Measurements from ENCODE around the gene ABRAXAS1.

DNA sequence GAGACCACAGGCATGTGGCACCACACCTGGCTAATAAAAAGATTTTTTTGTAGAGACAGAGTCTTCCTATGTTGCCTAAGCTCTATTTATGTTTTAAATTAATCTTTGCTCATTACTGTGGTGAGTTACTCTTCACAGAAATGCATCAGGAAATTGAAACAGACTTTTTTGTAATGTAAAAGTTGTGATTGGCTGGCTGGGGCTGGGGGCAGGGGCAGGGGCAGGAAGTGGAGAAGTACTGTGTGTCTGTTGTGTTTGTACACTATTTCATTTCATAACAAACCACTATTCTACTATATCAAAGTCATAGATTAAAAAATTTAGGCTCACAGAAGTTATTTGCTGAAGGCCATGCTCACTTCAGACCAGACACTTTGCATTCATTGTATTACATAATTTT, 19.1 kb upstream of the ABRAXAS1 start:
- TF ChIP-seq EZH2 (IDR thresholded peaks at IDR 0.05; ENCODE audit: borderline replicate concordance, insufficient read depth, low read depth, low read length, poor library complexity, severe bottlenecking), result no peak
- TF ChIP-seq, protein P1, sequence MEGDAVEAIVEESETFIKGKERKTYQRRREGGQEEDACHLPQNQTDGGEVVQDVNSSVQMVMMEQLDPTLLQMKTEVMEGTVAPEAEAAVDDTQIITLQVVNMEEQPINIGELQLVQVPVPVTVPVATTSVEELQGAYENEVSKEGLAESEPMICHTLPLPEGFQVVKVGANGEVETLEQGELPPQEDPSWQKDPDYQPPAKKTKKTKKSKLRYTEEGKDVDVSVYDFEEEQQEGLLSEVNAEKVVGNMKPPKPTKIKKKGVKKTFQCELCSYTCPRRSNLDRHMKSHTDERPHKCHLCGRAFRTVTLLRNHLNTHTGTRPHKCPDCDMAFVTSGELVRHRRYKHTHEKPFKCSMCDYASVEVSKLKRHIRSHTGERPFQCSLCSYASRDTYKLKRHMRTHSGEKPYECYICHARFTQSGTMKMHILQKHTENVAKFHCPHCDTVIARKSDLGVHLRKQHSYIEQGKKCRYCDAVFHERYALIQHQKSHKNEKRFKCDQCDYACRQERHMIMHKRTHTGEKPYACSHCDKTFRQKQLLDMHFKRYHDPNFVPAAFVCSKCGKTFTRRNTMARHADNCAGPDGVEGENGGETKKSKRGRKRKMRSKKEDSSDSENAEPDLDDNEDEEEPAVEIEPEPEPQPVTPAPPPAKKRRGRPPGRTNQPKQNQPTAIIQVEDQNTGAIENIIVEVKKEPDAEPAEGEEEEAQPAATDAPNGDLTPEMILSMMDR (IDR thresholded peaks at IDR 0.05), result no peak
